GF-D8 (cell line): ENCODE results near the gene GAK.
"Not testable (repeated sequence)": the region's sequence is repeated elsewhere in the genome, so short reads cannot be mapped to it uniquely, and the experiment has no call there.

Experiments
- DNase-seq: peaks from one replicate; lab custom pipeline; 2025; lab: John Stamatoyannopoulos, UW

The GAK gene

GRCh38 chr4:813900-814299 is 118.2 kb downstream of the GAK start:
- DNase-seq: no peak

DNA sequence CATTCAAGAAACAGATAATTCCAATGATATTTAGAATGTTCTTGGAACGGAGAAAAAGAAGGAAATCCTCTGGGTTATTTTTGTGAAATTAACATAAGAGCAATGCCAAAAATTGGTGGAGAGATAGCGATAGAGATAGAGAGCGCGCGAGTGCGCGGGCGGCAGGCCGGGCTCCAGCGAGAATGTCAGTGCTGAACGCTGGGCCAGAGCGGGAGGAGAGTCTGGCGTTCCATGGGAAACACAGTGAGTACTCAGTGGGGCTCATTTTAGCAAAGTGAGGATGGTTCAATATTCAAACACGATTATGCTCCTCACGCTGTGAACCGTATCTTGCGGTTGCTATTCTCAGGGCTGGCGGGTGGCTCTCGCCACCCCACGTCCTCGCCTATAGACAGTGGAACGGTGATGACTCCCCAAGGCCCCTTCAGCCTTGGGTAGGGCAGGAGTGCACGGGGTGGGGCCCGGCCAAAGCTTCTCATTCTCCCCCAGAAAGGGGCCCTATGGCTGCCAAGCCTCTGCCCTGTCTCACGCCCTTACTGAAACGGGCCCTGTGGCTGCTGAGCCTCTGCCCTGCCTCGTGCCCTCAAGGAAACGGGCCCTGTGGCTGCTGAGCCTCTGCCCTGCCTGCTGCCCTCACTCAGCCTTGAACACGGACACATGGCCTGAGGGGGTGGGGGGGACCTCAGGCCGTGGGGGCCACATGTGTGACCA is 123.1 kb downstream of the GAK start:
- no peak for DNase-seq

- no peak for DNase-seq
Observed at GRCh38 chr4:807792-808191, 124.3 kb downstream of the GAK start.

GRCh38 chr4:806979-807378 is 125.1 kb downstream of the GAK start:
- DNase-seq: not testable (repeated sequence)

- no peak for DNase-seq
Observed at GRCh38 chr4:804804-805203, 127.3 kb downstream of the GAK start.

GRCh38 chr4:803884-804283 is 128.2 kb downstream of the GAK start:
- no peak for DNase-seq

GRCh38 chr4:801436-802124 is 130.5 kb downstream of the GAK start:
- DNase-seq: no peak
